NOMO-1 (cell line): ENCODE data around the gene SLC25A41.

ENCODE experiments used
- DNase-seq, 2 experiments: peaks; one replicate each; lab custom pipeline; 2025; ENCODE audit not compliant: unreplicated experiment in 2 of 2; lab: John Stamatoyannopoulos, UW

The SLC25A41 gene

DNA sequence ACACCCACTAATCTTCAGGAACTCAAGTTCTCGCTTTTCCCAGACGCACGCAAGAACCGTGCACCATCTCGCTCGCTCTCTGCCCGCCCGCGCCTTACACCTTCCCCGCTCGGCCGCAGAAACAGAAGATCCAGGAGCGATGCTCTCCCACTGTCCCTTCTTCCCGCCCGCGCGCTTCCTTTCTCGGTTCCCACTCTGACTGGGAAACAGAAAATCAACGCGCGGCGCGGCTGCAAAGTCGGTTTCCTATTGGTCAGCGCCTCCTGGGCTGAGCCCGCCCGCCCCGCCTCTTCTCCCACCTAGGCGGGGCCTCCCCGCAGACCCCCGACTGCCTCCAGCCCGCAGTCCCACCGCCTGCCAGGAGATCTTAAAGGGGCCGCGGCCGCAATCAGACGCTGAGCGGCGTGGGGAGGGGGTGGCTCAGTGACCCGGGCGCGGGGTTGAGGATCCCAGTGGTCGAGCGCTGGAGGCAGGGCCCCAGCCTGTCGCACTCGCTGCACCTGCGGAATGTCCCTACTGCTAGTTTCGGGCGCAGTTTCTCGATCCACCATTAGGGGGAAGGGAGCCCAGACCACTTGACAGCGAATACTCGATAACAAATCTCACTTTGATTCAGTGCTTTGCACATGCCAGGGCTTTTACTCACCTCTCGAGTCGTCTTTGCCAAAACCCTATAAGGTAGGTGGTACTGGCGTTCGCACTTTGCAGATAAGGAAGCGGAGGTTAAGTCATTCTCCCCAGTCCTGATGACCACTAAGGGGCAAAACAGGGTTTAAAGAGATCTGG, 26.7 kb upstream of the SLC25A41 start:
- peak; percentile 98 to 99 for DNase-seq

DNA sequence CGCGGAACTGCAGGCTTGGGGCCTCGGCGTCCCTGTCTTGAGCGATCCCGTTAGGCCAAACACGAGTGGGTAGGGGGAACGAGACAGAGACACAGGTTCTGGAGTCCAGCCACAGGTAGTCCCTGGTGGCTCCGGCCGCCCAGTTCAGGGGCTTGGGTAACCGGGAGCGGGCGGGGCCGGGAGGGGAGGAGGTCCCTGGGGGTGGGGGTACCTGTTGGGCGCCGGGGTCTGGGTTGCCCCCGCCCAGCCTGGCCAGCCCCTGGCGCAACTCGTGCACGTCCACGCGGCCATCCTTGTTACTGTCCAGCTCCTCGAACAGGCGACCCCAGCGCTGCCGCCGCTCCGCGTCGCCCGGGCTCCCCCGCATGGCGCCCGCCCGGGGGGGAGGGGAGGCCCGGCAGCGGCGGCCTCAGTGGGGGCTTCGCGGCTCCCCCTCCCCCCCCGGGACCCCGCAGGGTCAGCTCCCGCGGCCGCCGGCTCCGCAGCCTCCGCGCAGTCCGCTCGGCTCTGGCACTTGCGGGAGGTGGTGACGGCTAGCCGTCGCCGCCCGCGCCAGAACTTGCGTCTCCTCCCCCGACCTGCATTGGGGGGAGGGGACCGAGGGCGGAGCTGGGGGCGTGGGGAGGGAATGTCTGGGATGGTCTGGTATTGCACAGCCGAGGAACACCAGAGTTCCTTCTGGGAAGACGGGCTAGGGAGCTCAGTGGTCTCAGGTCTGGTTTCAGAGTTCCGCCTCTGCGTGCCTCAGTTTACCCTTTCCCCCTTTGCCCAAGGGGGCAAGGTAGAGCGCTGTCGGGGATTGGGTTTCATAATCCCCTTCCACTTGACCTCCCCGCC, 25.9 kb upstream of the SLC25A41 start, which contains the start of gene SLC25A23:
Gene SLC25A23 (minus strand): TSS at position 531 of the 837 bp plus-strand sequence. CDS start 164 bp downstream, at position 367.
- peak; percentile 72 to 73 for DNase-seq

- DNase-seq, result no peak
These were observed 25.2 kb upstream of the SLC25A41 start for GRCh38 chr19:6458695-6459261.

- no peak for DNase-seq
These were observed 24.6 kb upstream of the SLC25A41 start for GRCh38 chr19:6457958-6458694.

DNA sequence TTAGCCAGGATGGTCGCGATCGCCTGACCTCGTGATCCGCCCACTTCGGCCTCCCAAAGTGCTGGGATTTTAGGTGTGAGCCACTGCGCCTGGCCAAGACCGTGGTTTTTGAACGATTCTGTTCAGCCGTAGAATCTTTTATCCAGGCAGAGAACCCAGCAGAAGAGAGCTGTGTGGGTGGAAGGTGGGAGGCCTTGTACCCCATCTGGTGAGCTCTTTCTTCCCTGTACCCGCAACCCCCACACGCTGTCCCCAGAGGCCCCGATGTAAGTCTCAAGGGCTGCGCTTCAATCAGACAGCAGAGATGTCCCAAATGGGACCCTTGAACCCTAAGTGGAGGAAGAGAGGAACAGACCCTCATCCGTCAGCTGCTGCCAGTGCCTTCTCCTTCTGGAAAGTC, 22.4 kb upstream of the SLC25A41 start:
- no peak for DNase-seq

DNA sequence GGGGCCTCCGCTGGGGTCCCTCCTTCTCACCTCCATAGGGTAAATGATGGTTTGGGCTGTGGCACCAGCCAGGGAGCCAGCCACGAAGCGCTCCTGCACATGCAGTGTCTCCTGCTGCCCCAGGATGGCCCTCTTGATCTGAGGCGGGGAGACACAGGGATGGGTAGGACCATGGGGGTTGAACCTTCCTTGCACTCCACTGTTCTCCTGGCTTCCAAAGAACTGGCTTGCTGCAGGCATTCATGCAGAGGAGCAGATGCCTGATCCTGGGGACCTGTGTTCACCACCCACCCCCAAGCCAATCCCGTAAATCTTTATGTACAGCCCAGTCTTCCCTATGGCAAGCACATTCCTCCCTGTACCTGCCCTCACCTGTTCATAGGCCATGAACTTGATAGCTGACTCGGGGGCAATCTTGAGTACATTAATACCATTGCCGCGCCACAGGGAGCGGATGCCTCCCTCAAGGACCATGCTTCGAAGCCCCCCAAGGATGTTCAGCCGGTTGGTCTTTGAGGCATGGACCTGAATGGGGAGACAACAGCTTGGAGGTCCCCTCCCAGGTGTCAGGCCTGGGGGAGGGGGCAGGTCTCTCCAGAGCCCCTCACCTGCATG, 20.5 kb upstream of the SLC25A41 start:
- no peak for DNase-seq

- no peak for DNase-seq
These were observed 19.3 kb upstream of the SLC25A41 start for GRCh38 chr19:6452899-6453298.

GRCh38 chr19:6452223-6452614, 18.7 kb upstream of the SLC25A41 start:
- DNase-seq, result no peak

- no peak for DNase-seq
These were observed 18.1 kb upstream of the SLC25A41 start for GRCh38 chr19:6451583-6452222.

DNA sequence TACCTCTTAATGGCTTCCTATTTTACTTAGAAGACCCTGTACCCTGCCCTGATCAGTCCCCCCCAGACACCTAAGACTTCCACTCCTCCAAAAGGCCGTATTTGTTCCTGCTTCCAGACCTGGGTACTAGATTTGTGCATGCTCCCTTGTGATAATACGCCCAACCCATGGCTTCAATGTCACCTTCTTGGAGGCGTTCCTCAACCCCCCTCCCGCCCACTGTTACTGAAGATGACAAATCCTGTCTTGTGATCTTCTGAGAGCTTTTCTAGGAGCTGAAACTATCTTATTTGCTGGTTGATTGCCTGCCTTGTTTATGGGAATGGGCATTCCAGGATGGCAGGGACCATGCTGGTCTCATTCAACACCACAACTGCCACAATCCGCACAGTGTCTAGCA, 16.6 kb upstream of the SLC25A41 start:
- DNase-seq, result no peak

DNA sequence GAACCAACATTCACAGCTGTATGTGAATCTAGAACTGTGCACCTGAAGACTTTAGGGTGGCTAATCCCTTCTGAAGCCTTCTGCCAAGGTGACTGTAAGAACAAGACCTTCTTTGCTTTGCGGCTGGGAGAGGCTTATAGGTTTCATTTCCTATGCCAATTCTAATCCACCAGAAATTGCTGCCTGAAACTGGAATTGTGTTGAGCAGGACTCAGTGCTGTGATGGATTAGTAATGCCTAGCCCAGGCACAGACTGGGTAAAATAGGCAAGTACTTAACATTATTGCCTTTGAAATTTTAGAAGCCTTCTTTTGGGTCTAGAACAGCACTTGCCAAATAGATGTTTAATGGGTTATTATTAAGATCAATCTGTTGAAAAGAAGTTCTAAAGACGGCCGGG, 14.5 kb upstream of the SLC25A41 start:
- DNase-seq, result no peak

GRCh38 chr19:6446452-6446851, 12.9 kb upstream of the SLC25A41 start:
- no peak for DNase-seq

DNA sequence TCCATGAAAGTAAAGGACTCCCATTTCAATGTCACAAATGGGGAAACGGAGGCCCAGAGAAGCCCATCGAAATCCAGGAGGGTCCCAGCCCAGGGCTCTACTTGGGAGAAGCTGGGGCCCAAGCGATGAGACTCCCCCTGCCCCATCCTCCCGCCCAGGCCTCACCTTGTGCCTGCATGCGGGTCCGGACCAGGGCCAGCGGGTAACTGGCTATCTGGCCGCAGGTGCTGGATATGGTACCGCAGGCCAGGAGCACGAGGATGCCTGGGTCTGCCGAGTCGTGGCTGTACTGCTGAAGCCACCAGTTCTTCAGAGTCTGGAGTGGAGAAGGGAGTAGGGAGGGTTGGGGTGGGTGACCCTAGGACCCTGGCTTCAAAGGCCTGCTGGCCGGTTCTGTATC, 10.4 kb upstream of the SLC25A41 start:
- no peak for DNase-seq

GRCh38 chr19:6442087-6442688, 8.6 kb upstream of the SLC25A41 start:
- DNase-seq, result no peak

- DNase-seq, result no peak
These were observed 7.3 kb upstream of the SLC25A41 start for GRCh38 chr19:6440905-6441304.

DNA sequence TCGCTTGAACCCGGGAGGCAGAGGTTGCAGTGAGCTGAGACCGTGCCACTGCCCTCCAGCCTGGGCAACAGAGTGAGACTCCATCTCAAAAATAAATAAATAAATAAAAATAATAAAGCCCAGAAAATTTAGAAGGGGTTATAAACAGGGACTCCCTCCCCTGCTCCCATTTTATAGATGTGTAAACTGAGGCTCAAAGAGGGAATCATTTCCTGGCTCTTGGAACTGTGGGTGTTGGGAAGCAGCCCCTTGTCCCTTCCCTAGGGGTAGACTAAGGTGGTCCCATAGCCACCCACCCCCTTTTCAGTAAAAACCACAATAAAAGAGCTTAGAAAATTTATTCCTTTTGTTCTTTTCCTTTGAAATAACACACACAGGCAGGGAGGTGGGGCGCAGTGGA, 6.2 kb upstream of the SLC25A41 start:
- DNase-seq, result no peak

- no peak for DNase-seq
These were observed 398 bp downstream of the SLC25A41 start for GRCh38 chr19:6433165-6433564.

GRCh38 chr19:6431891-6432290, 1.7 kb downstream of the SLC25A41 start:
- DNase-seq, result no peak

DNA sequence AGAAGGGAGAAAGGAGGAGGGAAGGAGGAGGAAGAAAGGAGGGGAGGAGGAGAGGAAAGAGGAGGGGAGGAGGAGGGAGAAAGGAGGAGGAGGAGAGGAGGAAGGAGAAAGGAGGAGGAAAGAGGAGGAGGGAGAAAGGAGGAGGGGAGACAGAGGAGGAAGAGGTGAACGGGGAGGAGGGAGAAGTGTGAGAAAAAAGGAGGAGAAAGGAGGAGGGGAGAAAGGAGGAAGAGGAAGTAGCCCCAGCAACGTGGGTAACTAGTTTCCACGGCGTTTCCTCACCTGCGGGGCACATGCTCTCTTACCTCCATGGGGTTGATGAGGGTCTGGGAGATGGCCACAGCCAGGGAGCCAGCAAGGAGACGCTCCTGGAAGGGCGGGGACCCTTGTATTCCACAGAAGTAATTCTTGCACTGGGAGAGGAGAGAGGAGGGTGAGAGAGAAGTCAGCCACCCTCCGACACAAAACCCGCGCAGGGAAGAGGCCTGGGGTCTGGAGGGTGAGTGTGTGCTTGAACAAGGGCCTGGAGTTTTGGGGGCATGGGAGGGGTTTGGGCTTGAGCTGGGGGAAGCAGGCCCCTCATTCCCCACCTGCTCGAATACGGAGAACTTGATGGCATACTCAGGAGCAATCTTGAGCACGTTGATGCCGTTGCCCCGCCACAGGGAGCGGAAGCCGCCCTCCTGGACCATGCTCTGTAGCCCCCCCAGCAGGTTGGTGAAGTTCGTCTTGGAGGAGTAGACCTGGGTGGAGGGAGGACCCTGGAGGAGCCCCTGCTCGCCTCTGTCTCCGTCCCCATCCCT, 3.9 kb downstream of the SLC25A41 start:
- DNase-seq, result peak; percentile 59 to 73
